OCI-LY1 (cell line): Measurements from ENCODE around the gene CCDC70.

ENCODE experiments used
- H2AFZ ChIP-seq: fragments of 200-600 bp; sonication (generic), shearing (Covaris generic); 2 replicates; pipeline ENCODE4 v1.6.0; 2014; ENCODE audit warnings: antibody characterized with exemption, mild to moderate bottlenecking, low read length
- H3F3A ChIP-seq: fragments of 200-600 bp; sonication (generic), shearing (Covaris generic); 2 replicates; pipeline ENCODE4 v1.6.0; 2014; ENCODE audit warnings: mild to moderate bottlenecking, antibody characterized with exemption, low read length, moderate library complexity; ENCODE audit not compliant: insufficient read depth
- H3K27ac ChIP-seq: fragments of 200-600 bp; sonication (generic); 2 replicates; pipeline ENCODE4 v1.5.1; 2014; ENCODE audit warnings: low read length, mixed run types, mild to moderate bottlenecking, low read depth; ENCODE audit not compliant: poor library complexity, severe bottlenecking
- H3K27me3 ChIP-seq: fragments of 200-600 bp; sonication (generic); 2 replicates; pipeline ENCODE4 v1.6.0; 2014; ENCODE audit warnings: antibody characterized with exemption, mild to moderate bottlenecking, low read length, moderate library complexity; ENCODE audit not compliant: insufficient read depth
- H3K36me3 ChIP-seq: fragments of 200-600 bp; sonication (generic); 2 replicates; pipeline ENCODE4 v1.6.1; 2014; ENCODE audit warnings: mild to moderate bottlenecking, antibody characterized with exemption, low read length, moderate library complexity, mixed read lengths; ENCODE audit not compliant: insufficient read depth
- H3K4me1 ChIP-seq: fragments of 200-600 bp; sonication (generic); 2 replicates; pipeline ENCODE4 v1.5.1; 2014; ENCODE audit warnings: mild to moderate bottlenecking, low read length, moderate library complexity; ENCODE audit not compliant: insufficient read depth, severe bottlenecking
- H3K4me2 ChIP-seq: fragments of 200-600 bp; sonication (generic), shearing (Covaris generic); 2 replicates; pipeline ENCODE4 v1.6.1; 2014; ENCODE audit warnings: low read length
- H3K4me3 ChIP-seq: fragments of 200-600 bp; sonication (generic); 2 replicates; pipeline ENCODE4 v1.5.1; 2014; ENCODE audit warnings: low read length, low read depth, mild to moderate bottlenecking, mixed read lengths; ENCODE audit not compliant: poor library complexity, severe bottlenecking
- H3K79me2 ChIP-seq: fragments of 200-600 bp; shearing (Covaris generic); 2 replicates; pipeline ENCODE4 v1.6.1; 2016; ENCODE audit warnings: mixed run types, low read length, mixed read lengths; ENCODE audit not compliant: insufficient read depth
- H3K9ac ChIP-seq: fragments of 200-600 bp; sonication (generic), shearing (Covaris generic); 2 replicates; pipeline ENCODE4 v1.6.1; 2014; ENCODE audit warnings: mild to moderate bottlenecking, low read length, mixed read lengths
- H3K9me2 ChIP-seq: fragments of 200-600 bp; sonication (generic), shearing (Covaris generic); 2 replicates; pipeline ENCODE4 v1.6.1; 2014; ENCODE audit warnings: low read depth, mild to moderate bottlenecking, low read length, mixed read lengths
- H3K9me3 ChIP-seq: fragments of 200-600 bp; shearing (Covaris generic); 2 replicates; pipeline ENCODE4 v1.6.1; 2014; ENCODE audit warnings: low read length, mixed read lengths
- H4K20me1 ChIP-seq: fragments of 200-600 bp; sonication (generic), shearing (Covaris generic); 2 replicates; pipeline ENCODE4 v1.6.0; 2016; ENCODE audit warnings: mild to moderate bottlenecking, low read length; ENCODE audit not compliant: insufficient read depth
- EZH2 ChIP-seq: fragments of 200-600 bp; sonication (generic), shearing (Covaris generic); IDR thresholded peaks from 2 replicates; pipeline ENCODE4 v1.8.0; 2017; ENCODE audit warnings: borderline replicate concordance, mixed run types, mild to moderate bottlenecking, antibody characterized with exemption, low read length, moderate library complexity, mixed read lengths
- TF ChIP-seq, protein P1 (sequence below): fragments of 200-600 bp; sonication (generic), shearing (Covaris generic); IDR thresholded peaks from 2 replicates; pipeline ENCODE4 v1.5.1; 2017; ENCODE audit warnings: mild to moderate bottlenecking, antibody characterized with exemption, low read length, moderate library complexity, mixed read lengths

CCDC70 gene

DNA sequence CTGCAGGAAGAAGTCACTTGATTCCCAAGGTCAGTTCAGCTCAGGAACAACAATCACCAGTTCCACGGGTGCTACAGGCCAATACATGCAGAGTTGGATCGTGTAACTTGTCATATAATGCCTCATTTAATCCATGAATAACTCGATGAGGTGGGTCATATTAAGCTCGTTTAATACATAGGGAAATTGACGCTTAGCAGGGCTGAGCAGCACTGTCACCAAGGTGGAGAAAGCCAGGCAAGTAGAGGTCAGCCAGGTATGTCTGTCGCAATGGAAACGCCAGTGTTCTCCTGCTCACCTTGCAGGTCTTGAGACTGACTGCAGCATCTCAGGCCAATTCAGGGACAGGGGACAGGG, 52.3 kb downstream of the CCDC70 start:
- Histone ChIP-seq H4K20me1 (no peaks in the 10 kb centered on the region), H3K27ac (no peak overlapping the region), H3K4me1 (no peaks in the 10 kb centered on the region), H2AFZ (no peak overlapping the region), H3K4me3 (no peak overlapping the region), H3K27me3 (peaks cover 9% of the 10 kb centered on the region; the same call in 1 of the 2 replicates), H3K9me3 (no peaks in the 10 kb centered on the region), H3K36me3 (no peaks in the 10 kb centered on the region), H3K79me2 (no peaks in the 10 kb centered on the region), H3F3A (no peaks in the 10 kb centered on the region), H3K9me2 (no peaks in the 10 kb centered on the region), H3K9ac (no peak overlapping the region), H3K4me2 (no peak overlapping the region)
- TF ChIP-seq EZH2, result no peak
- TF ChIP-seq, protein P1, sequence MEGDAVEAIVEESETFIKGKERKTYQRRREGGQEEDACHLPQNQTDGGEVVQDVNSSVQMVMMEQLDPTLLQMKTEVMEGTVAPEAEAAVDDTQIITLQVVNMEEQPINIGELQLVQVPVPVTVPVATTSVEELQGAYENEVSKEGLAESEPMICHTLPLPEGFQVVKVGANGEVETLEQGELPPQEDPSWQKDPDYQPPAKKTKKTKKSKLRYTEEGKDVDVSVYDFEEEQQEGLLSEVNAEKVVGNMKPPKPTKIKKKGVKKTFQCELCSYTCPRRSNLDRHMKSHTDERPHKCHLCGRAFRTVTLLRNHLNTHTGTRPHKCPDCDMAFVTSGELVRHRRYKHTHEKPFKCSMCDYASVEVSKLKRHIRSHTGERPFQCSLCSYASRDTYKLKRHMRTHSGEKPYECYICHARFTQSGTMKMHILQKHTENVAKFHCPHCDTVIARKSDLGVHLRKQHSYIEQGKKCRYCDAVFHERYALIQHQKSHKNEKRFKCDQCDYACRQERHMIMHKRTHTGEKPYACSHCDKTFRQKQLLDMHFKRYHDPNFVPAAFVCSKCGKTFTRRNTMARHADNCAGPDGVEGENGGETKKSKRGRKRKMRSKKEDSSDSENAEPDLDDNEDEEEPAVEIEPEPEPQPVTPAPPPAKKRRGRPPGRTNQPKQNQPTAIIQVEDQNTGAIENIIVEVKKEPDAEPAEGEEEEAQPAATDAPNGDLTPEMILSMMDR, result no peak
